GM12891 (cell line): ENCODE results near the gene IQGAP3.

Source experiments
- DNase-seq: peaks from one replicate; pipeline ENCODE4 v3.0.0; 2011; ENCODE audit warnings: low spot score; ENCODE audit not compliant: insufficient read length
- FAIRE-seq: peaks from 2 replicates; lab custom pipeline; 2011; peaks lifted over from hg19 to GRCh38; lab: Jason Lieb, UNC
- PAX5 ChIP-seq: IDR thresholded peaks from 2 replicates; pipeline ENCODE4 v1.6.1; 2011; ENCODE audit warnings: low read length, moderate library complexity, mild to moderate bottlenecking; ENCODE audit not compliant: insufficient read depth, severe bottlenecking
- POLR2A ChIP-seq: IDR thresholded peaks from 2 replicates; pipeline ENCODE4 v1.6.1; 2011; ENCODE audit warnings: low read depth, low read length, control low read depth
- POLR2AphosphoS5 ChIP-seq: IDR thresholded peaks from 2 replicates; pipeline ENCODE4 v1.6.1; 2011; ENCODE audit warnings: low read depth, low read length, control low read depth
- POU2F2 ChIP-seq: IDR thresholded peaks from 2 replicates; pipeline ENCODE4 v1.6.1; 2011; ENCODE audit warnings: low read depth, mild to moderate bottlenecking, control low read depth, low read length, moderate library complexity
- SPI1 ChIP-seq: IDR thresholded peaks from 2 replicates; pipeline ENCODE4 v1.6.1; 2011; ENCODE audit warnings: low read depth, low read length, control low read depth
- TAF1 ChIP-seq: IDR thresholded peaks from 2 replicates; pipeline ENCODE4 v1.6.1; 2011; ENCODE audit warnings: low read depth, low read length, control low read depth

Gene IQGAP3

DNA sequence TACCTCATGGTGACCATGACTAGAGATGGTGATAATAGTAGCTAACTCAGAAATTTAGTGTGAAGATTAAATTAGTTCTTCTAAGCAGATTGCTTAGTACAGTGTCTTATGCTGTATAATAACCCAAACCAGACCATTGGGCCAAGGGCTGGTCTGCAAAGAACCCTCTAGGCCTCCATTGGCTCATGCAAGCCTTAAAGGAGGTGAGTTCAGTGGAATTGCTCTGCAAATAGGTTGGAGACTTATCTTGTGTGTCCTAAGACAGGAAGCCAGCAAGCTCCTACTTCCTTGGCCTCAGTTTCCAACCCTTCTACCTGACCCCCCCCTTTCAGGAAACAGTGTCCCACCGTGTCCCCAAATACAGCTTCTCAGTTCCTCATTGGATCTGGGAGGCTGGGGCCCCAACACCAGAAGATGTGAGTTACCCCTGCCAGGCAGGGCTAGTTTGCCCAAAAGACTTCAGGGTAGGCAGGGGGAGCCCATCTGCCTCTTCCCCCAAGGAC is 69.9 kb downstream of the IQGAP3 start:
- FAIRE-seq (no peak), DNase-seq (no peak)
- TF ChIP-seq TAF1 (no peak), POU2F2 (no peak), SPI1 (no peak), POLR2AphosphoS5 (no peak), PAX5 (no peak), POLR2A (no peak)

GRCh38 chr1:156500793-156501506 is 71.4 kb downstream of the IQGAP3 start:
- peak; percentile 88 for DNase-seq
- FAIRE-seq, result peak; percentile 88
- TF ChIP-seq POLR2A (peak; percentile 55), SPI1 (no peak), POU2F2 (peak; percentile 5; the same call in 1 of the 2 replicates), TAF1 (peak; percentile 41; the same call in 1 of the 2 replicates)

DNA sequence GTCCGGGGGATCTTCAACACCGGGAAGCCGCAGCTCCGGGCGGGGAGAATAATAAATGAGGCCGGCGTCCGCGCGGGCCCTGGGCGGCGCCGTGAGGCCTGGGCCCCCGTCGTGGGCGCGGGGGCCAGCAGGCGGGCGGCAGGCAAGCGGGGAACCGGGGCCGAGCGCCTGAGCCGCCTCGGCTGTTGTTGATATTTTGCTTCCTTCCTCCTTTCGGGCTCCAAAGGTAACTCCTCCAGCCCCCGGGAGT is 71.9 kb downstream of the IQGAP3 start, which contains the start of gene MEF2D:
Gene MEF2D, minus strand, starts transcription at position 233 of the 250 bp plus-strand sequence. CDS start 17,483 bp downstream, outside the sequence.
- DNase-seq, result no peak
- TF ChIP-seq SPI1 (no peak), POU2F2 (no peak), TAF1 (no peak), PAX5 (no peak), POLR2A (peak; percentile 46), POLR2AphosphoS5 (no peak; the same call in 1 of the 2 replicates)
- FAIRE-seq, result no peak

- FAIRE-seq (no peak), DNase-seq (no peak)
- no peak for TF ChIP-seq PAX5
- no peak for TF ChIP-seq SPI1
- no peak for TF ChIP-seq POLR2A
- no peak for TF ChIP-seq POU2F2
- no peak; the same call in 1 of the 2 replicates for TF ChIP-seq POLR2AphosphoS5
- TF ChIP-seq TAF1, result no peak
These were observed 72.4 kb downstream of the IQGAP3 start for GRCh38 chr1:156499842-156500542.

DNA sequence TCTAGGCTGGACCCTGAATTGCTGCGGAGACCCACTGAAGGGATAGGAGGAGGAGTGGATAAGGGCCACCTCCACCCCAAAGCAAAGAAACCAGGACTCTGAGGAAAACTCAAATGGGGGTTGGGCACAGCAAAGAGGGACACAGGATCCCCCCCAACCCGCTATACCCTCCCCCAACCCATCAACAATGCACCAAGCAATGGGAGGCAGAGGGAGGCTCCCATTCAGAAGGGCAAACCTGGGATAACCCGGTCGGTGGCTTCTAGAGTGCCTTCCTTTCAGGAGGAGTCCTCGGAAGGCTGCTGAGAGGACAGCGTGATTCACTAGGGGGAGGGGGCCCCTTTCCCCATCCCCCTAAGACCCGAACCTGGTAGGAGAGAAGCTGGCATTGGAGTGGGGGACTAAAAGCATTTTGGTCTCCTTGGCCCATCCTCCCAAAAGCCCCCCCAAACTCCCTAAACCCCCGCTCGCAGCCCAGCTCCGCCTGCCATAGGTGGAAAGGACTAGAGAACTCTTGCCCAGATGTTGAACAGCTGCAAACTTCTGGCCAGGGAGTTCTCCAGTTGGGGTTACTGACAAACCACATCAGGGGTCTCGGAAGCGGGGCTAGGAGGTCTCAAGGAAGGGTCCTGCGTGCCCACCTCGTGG is 73.0 kb downstream of the IQGAP3 start:
- FAIRE-seq (no peak), DNase-seq (no peak)
- no peak for TF ChIP-seq POLR2A
- no peak for TF ChIP-seq PAX5
- no peak for TF ChIP-seq POU2F2

DNA sequence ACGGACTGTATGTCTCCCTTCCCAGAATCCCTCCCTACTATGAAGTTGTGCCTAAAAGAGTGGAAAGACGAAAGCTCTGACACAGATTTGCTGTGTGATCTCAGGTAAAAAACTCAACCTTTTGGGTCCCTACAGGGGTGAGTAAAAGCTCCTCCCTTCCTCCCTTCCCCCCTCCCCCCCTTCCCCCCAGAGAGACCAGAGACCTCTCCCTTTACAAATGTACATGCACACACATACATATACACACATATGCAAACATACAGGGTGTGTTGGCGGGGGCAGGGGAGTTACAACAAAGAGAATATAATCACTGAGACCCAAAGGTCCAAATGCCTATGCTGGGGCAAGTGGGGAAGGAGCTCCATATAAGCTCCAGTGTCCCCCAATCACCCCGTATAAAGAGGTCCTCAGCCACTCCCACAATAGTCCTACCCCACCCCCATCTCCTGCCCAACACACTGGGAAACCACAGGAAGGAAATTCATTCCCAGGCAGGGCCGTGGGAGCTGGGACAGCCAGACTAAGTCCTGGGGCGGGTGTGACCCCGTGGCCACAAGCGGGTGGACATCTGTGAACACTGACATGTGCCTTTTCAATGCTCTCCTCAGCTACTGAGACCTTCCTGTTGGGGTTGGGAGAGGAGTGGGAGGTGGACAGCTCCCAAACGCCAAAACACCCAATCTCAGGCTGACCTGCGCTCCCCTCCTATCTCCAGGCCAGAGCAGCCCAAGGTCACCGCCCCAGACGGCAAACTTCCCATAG is 73.8 kb downstream of the IQGAP3 start:
- FAIRE-seq (peak; percentile 45), DNase-seq (no peak)
- TF ChIP-seq TAF1 (no peak), POU2F2 (no peak)

- DNase-seq, result no peak
- TF ChIP-seq POLR2AphosphoS5, result no peak
- TF ChIP-seq POU2F2, result no peak
- TF ChIP-seq TAF1, result no peak
- TF ChIP-seq SPI1, result no peak
- TF ChIP-seq PAX5, result no peak
- TF ChIP-seq POLR2A, result no peak
- no peak for FAIRE-seq
These were observed 74.5 kb downstream of the IQGAP3 start for GRCh38 chr1:156497743-156498431.

GRCh38 chr1:156497078-156497742 is 75.2 kb downstream of the IQGAP3 start:
- FAIRE-seq (no peak), DNase-seq (no peak)
- TF ChIP-seq POU2F2, result no peak

GRCh38 chr1:156496211-156496761 is 76.1 kb downstream of the IQGAP3 start:
- DNase-seq (no peak), FAIRE-seq (peak; percentile 23)
- TF ChIP-seq SPI1 (no peak), POU2F2 (no peak), PAX5 (no peak), POLR2A (no peak), POLR2AphosphoS5 (no peak), TAF1 (no peak)
